GM12891 (cell line): ENCODE data around the gene TCF12.

Source experiments
- DNase-seq: peaks from one replicate; pipeline ENCODE4 v3.0.0; 2011; ENCODE audit warnings: low spot score; ENCODE audit not compliant: insufficient read length
- FAIRE-seq: peaks from 2 replicates; lab custom pipeline; 2011; peaks lifted over from hg19 to GRCh38; lab: Jason Lieb, UNC
- PAX5 ChIP-seq: IDR thresholded peaks from 2 replicates; pipeline ENCODE4 v1.6.1; 2011; ENCODE audit warnings: low read length, moderate library complexity, mild to moderate bottlenecking; ENCODE audit not compliant: insufficient read depth, severe bottlenecking
- POLR2A ChIP-seq: IDR thresholded peaks from 2 replicates; pipeline ENCODE4 v1.6.1; 2011; ENCODE audit warnings: low read depth, low read length, control low read depth
- POLR2AphosphoS5 ChIP-seq: IDR thresholded peaks from 2 replicates; pipeline ENCODE4 v1.6.1; 2011; ENCODE audit warnings: low read depth, low read length, control low read depth
- POU2F2 ChIP-seq: IDR thresholded peaks from 2 replicates; pipeline ENCODE4 v1.6.1; 2011; ENCODE audit warnings: low read depth, mild to moderate bottlenecking, control low read depth, low read length, moderate library complexity
- SPI1 ChIP-seq: IDR thresholded peaks from 2 replicates; pipeline ENCODE4 v1.6.1; 2011; ENCODE audit warnings: low read depth, low read length, control low read depth
- TAF1 ChIP-seq: IDR thresholded peaks from 2 replicates; pipeline ENCODE4 v1.6.1; 2011; ENCODE audit warnings: low read depth, low read length, control low read depth

TCF12 gene

GRCh38 chr15:57255751-57256341, 337.4 kb downstream of the TCF12 start:
- FAIRE-seq (no peak), DNase-seq (no peak)
- TF ChIP-seq TAF1: no peak
- TF ChIP-seq POLR2AphosphoS5: no peak
- TF ChIP-seq POU2F2: no peak
- no peak for TF ChIP-seq PAX5
- TF ChIP-seq POLR2A: no peak
- no peak for TF ChIP-seq SPI1

DNA sequence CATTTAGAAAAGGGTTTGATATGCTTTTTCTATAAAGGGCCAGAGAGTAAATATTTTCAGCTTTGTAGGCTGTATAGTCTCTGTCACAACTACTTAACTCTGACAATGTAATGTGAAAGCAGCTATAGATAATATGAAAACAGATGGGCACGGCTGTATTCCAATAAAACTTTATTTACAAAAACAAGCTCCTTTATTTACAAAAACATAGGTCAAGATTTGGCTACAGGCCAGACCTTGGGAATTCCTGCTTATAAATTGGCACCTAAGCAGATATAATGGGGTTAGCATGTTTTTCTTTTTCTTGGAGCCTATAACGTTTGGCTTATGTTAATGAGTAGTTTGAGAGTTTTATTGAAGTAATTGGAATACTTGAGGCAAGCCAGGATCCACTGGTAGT, 338.5 kb downstream of the TCF12 start:
- DNase-seq (no peak), FAIRE-seq (no peak)
- TF ChIP-seq POLR2A: no peak
- TF ChIP-seq POLR2AphosphoS5: no peak
- no peak for TF ChIP-seq TAF1
- no peak for TF ChIP-seq PAX5
- no peak for TF ChIP-seq SPI1
- no peak for TF ChIP-seq POU2F2

GRCh38 chr15:57259568-57260040, 341.2 kb downstream of the TCF12 start:
- DNase-seq (no peak), FAIRE-seq (no peak)
- no peak for TF ChIP-seq SPI1
- TF ChIP-seq POLR2A: no peak
- no peak for TF ChIP-seq PAX5
- TF ChIP-seq POLR2AphosphoS5: no peak
- no peak for TF ChIP-seq POU2F2
- TF ChIP-seq TAF1: no peak

GRCh38 chr15:57263520-57263919, 345.1 kb downstream of the TCF12 start:
- DNase-seq (no peak), FAIRE-seq (peak; percentile 33)
- no peak for TF ChIP-seq TAF1
- no peak for TF ChIP-seq SPI1
- no peak for TF ChIP-seq POLR2A
- TF ChIP-seq POLR2AphosphoS5: no peak

DNA sequence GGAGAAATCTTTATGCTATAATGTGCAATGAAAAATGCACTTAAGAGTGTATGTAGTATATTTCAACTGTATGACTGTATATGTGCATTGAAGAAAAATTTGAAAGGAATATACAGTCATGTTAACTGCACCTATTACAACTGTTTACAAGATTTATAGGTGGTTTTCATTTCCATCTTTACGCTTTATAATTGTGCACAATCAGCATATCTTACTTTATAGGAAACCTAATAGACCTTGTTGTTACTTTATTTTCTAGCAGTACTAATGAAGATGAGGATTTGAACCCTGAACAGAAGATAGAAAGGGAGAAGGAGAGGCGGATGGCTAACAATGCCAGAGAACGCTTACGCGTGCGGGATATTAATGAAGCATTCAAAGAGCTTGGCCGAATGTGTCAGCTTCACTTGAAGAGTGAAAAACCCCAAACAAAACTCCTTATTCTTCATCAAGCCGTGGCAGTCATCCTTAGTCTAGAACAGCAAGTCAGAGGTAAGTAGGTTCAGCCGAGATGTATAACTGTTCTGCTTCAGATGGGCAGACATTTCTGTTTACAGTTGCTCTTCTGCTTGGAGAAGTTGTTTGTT, 354.4 kb downstream of the TCF12 start:
- FAIRE-seq: no peak
- TF ChIP-seq POU2F2: no peak
- no peak for TF ChIP-seq POLR2A
- TF ChIP-seq PAX5: no peak
- DNase-seq: no peak

- no peak for FAIRE-seq
- TF ChIP-seq POU2F2: no peak
- no peak for TF ChIP-seq TAF1
- no peak for DNase-seq
Observed at GRCh38 chr15:57273402-57273801, 355.0 kb downstream of the TCF12 start.

DNA sequence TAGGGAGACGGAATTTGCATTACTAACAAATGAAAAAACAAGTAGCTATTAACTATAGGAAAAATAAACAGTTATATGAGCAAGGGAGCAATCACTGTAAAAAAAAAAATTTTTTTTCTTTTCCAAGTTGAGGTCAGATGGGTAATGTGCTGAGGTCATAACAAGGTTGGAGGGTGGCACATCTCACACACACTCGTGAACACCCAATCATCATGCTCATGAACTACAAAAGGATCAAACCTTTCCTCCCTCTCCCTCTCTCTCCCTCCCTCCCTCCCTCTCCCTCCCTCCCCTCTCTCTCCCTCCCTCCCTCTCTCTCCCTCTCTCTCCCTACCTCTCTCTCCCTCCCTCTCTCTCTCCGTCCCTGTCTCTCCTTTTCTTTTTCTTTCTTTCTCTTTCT, 360.0 kb downstream of the TCF12 start:
- FAIRE-seq: no peak
- DNase-seq: no peak
- TF ChIP-seq PAX5 (no peak), SPI1 (no peak), POLR2AphosphoS5 (no peak), POLR2A (no peak), POU2F2 (no peak), TAF1 (no peak)

DNA sequence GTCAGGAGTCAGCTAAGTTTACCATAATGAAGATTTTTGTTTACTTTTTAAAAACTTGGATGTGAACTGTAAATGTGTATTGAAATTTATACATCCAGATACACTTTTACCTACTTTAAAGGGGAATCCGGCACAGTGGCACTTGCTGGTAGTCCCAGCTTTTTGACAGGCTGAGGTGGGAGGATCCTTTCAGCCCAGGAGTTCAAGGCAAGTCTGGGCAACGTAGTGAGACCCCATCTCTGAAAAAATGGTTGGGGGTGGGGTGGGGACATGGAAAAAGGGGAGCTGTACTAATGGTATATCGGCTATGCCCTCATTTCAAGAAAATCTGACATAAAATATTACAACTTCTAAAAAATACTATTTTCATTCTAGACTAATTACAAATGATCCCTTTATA, 362.0 kb downstream of the TCF12 start:
- TF ChIP-seq POLR2AphosphoS5 (no peak), TAF1 (no peak), PAX5 (no peak), SPI1 (no peak), POU2F2 (no peak), POLR2A (no peak)

GRCh38 chr15:57281321-57281720, 362.9 kb downstream of the TCF12 start:
- peak; percentile 40; the same call in 1 of the 2 replicates for TF ChIP-seq POU2F2
- no peak for TF ChIP-seq PAX5
- TF ChIP-seq POLR2AphosphoS5: no peak
- no peak for TF ChIP-seq POLR2A
- TF ChIP-seq TAF1: no peak
- DNase-seq (no peak), FAIRE-seq (peak; percentile 92)

More for the DNA sequence above, 362.0 kb downstream of the TCF12 start:
- no peak for DNase-seq
- no peak for FAIRE-seq

DNA sequence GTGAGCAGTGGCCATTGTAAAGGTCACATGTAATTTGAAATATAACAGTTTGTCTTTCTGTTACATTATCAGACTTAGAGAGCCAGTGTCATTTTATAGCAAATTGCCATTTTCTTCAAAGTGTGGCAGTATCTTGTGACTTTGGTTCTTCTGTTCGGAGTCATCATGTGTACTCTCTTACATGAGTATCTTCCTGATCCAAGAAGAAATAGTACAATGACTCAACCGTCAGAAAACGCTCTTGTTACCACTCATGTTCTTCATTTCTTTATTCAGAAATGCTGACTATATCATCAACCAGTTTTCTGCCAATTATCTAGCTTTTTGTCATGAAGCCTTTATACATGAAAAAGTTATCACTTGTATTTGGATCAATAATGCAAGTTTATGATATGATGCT, 364.2 kb downstream of the TCF12 start:
- TF ChIP-seq TAF1: no peak
- TF ChIP-seq POLR2A: no peak
- TF ChIP-seq SPI1: no peak
- TF ChIP-seq POLR2AphosphoS5: no peak
- no peak for TF ChIP-seq PAX5
- no peak for TF ChIP-seq POU2F2
- no peak for DNase-seq
- no peak for FAIRE-seq
